Stimulated activated CD4-positive, alpha-beta T cell treated with anti-CD3 and anti-CD28 coated beads, Interleukin-1b, Interleukin-23, amount 100 ng/mL, for 24 hours (primary cell): ENCODE data around the gene NKIRAS1.
"Not testable (repeated sequence)": the region's sequence is repeated elsewhere in the genome, so short reads cannot be mapped to it uniquely, and the experiment has no call there.

Experiments
- DNase-seq, 4 experiments: peaks; one replicate each; pipeline ENCODE4 v3.0.0-alpha.2; 2020; ENCODE audit warnings: low read depth in 4 of 4, low spot score in 1 of 4

NKIRAS1 gene

DNA sequence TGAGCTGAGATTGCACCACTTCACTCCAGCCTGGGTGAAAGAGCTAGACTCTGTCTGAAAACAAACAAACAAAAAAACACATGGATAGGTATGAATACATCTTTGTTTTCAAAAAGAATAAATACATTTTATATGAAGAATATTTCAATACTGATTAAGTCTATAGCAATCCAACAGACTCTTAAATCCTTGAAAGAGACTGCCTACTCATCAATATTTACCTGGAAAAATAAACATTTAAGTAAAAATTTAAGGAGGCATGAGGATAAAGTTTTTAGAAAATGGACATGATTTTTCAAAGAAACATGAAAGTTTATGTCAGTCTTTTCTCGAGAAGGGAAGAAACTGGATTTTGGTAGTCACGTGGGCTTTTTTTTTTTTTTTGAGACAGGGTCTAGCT lies 5.4 kb downstream of the NKIRAS1 start:
- no peak for DNase-seq

DNA sequence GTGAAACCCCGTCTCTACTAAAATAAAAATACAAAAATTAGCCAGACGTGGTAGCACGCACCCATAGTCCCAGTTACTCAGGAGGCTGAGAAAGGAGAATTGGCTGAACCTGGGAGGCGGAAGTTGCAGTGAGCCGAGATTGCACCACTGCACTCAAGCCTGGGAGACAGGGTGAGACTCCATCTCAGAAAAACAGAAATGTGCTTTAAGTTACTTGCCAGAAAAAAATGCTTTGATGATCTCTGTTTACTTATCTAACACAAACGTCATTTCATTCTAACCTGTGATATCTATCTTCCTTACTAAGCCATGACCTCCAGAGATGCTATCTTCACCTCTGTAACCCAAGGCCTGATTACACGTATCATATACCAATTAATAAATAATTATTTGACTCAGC lies 7.4 kb downstream of the NKIRAS1 start:
- no peak for DNase-seq

DNA sequence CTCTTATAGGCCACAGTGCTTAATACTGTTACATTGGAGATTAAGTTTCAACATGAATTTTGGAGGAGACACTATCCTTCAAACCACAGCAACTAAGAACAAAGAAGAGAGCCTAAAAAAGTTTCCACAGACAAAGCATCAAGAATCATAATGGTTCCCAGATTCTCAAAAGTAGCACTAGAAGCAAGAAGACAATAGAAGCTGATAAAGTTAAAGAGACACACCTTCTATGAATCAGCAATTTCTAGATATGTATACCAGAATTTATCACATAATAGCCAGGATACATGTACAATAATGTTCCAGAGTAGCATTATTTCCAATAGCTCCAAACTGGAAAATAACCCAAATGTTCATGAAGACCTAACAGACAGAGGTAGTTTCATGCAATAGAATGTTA lies 12.2 kb downstream of the NKIRAS1 start:
- DNase-seq = no peak

DNA sequence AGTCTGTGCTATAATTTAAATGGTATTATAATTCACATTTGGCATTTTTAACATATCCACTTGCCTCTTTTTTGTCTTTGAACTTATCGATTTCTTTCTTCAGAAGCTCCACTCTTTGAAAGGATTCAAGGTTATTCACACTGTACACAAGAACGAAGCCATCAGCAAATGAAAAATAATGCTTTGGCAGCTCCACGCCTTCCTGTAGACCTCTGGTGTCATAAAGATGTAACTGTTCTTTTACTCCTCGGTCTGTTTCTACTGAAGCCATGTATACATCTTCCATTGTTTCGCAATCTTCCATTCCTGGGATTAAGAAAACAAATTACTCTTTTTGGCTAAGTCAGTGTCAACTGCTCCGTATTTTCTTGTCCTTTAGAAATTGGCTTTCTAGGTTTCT lies 16.0 kb downstream of the NKIRAS1 start:
- DNase-seq = no peak

DNA sequence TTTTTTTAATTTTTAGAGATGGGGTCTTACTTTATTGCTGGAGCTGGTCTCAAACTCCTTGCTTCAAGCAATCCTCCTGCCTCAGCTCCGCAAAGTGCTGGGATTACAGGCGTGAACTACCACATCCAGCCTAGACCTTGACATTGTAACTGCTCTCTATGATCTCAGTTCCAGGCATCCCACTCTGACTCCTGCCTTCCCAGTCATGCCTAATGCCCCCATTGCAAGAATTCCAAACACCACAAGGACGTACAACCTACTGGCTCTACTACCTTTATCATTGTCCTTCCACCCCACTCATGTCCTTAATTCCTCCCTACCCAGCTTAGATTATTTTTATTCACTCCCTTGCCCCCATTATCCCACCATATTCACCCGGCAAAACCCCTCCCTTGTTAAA lies 21.6 kb downstream of the NKIRAS1 start:
- no peak for DNase-seq

DNA sequence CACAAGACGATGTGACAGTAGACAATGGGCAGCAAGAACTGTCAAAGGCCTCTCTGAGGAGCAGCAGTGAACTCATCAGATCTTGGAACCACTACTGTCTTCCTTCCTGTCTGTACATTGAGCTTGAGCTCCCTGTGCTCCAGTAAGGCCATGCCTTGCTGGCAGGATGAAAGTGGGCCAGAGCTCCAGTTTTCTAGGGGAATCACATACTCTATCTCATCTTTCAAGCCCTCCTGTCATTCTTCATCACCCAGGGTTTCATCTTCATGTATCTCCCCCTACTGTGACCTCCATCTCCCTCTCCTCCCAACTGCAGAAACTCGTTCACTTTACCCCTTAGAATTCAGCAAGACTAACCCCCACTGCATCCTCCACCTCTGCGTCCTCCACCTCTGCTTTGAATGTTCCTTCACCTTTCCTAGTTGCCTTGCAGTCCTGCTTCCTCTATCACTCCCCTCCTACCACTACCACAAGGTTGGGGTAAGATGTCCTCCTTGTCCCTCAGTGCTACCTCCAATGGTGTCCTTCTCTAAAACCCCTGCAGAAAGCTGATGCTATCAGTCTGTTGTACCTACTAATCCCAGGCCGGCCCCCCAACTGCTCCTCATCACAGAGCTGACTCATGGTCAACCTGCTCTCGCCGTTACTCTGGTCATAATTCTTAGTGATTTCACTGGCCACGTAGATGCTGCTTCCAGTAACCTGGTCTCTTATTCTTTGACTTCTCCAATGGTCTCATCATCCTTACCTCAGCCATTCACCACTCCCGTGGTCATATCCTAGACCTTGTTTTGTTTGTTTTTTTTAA lies 22.3 kb downstream of the NKIRAS1 start:
- DNase-seq = no peak

DNA sequence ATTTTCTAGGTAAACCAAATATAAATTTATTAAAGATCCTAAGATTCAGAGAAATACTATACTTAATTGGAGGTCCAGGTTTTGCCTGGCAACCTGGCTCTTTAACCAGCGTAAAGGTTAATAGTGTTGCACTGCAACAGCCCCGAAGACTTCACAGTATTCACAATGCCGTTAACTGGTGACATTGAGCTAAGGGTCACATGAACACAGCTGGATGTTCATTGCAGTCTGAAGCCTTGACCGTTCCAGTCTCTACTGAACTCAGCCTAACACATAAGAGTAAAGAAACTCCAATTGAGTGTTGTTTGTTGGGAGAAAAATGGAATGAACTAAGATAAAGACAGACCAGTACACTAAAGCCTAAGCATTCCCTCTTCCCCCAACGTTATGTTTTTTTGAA lies 26.8 kb downstream of the NKIRAS1 start:
- DNase-seq = no peak

DNA sequence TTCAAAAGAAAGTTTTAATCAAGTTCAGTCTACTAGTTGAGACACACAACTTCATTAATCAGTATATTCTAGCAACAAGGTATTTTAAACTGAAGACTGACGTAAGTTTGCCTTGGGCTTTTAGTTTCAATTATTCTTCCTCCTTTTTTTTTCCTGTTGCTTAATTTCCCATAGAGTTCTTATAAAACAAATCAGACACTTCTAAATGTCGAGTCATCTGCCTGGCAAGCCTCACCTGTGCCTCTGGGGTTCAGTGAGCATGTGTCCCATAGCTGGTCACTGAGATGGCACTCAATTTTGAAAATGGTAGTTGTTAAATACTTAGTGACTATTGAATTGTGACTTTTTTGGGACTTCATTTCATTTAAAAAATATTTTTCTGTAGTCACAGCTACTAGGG lies 27.4 kb downstream of the NKIRAS1 start:
- no peak for DNase-seq

DNA sequence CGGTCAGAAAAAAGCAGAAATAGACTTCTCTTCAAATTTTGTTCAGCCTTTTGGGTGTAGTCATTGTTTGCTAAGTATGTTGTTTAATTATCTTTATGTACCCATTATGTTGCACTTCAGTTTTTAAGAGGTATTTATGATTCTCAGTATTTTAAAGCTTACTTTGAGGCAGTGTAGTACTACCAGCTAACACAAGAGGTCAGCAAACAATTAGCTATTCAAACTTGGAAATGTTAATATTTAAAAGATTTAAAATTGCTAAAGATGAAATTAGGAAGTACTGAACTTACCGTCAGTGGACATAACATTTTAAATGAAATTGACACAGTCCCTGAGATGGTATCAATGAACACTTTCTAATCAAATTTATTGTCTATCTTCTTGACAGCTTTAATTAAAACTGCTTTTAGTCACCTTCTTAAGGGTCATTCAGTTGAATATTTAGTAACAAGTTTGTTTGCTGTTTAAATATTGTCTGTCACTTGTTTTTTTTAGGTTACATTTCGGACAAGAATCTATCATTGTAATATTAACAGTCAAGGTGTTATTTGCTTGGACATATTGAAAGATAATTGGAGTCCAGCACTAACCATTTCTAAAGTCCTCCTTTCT lies 28.1 kb downstream of the NKIRAS1 start:
- no peak for DNase-seq

DNA sequence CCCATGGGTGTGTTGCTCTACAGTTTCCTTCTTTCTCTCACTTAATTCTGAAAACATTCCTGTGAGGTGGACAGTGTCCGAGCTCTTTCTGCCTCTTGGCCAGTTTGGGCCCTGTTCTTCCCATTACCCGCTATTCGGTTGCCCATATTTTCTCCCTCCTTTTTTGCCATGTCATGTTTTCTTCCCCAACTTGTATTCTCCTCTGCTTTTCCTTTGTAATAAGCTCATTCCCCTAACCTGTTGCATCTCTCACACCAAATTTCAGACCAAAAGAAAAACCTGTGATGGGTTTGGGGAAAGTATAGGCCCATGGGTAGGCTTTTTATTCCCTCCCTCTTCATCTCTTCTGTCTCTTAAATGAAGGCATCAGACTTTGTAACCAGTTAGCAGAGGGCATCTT lies 30.5 kb downstream of the NKIRAS1 start:
- DNase-seq = no peak

DNA sequence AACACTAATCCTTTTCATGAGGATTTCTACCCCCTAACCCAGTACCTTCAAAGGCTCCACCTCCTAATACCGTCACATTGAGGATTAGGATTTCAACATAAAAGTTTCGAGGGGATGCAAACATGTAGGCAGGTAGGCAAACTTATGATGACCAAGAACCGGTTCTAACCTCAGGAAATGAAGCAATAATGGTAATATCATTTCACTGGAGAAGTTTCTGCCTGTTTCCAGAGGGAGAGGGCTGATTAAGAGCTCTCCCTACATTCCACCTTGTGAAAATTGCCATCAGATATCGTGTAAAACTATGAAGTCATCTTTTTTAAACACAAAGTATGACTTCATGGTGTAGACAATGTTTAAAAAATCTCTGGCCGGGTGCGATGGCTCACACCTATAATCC lies 31.6 kb downstream of the NKIRAS1 start:
- no peak for DNase-seq

DNA sequence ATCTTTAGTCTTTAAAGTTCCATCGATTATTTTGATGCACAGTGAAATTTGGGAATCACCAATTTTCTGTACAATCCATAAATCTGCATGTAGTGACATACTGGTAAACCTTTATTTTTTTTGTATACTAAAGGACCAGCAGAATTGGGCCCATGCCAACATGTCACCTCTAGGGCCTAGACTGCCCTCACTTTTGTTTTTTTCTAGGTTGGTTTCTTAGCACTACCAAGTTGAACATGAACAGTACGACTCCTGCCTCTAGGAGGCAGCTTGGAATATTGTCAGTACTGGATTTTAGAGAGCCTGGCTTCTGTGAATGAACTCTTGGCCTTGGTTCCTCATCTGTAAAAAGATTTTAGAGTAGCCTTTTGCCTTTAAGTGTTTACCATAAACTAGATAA lies 32.3 kb downstream of the NKIRAS1 start:
- no peak for DNase-seq

DNA sequence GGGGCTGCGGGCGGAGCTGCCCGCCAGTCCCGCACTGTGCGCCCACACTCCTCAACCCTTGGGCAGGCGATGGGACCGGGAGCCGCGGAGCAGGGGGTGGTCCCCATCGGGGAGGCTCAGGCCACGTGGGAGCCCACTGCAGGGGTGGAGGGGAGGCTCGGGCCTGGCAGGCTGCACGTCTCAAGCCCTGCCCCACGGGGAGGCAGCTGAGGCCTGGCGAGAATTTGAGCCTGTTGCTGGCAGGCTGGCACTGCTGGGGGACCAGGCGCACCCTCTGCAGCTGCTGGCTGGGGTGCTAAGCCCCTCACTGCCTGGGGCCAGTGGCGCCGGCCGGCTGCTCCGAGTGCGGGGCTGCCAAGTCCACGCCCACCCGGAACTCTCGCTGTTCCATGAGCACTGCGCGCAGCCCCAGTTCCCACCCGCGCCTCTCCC lies 34.3 kb downstream of the NKIRAS1 start:
- DNase-seq = no peak

DNA sequence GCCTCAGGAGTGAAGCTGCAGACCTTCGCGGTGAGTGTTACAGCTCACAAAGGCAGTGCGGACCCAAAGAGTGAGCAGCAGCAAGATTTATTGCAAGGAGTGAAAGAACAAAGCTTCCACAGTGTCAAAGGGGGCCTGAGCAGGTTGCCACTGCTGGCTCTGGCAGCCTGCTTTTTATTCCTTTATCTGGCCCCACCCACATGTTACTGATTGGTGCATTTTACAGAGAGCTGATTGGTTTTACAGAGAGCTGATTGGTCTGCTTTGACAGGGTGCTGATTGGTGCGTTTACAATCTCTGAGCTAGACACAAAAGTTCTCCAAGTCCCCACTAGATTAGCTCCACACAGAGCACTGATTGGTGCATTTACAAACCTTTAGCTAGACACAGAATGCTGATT lies 34.8 kb downstream of the NKIRAS1 start:
- not testable (repeated sequence) for DNase-seq

DNA sequence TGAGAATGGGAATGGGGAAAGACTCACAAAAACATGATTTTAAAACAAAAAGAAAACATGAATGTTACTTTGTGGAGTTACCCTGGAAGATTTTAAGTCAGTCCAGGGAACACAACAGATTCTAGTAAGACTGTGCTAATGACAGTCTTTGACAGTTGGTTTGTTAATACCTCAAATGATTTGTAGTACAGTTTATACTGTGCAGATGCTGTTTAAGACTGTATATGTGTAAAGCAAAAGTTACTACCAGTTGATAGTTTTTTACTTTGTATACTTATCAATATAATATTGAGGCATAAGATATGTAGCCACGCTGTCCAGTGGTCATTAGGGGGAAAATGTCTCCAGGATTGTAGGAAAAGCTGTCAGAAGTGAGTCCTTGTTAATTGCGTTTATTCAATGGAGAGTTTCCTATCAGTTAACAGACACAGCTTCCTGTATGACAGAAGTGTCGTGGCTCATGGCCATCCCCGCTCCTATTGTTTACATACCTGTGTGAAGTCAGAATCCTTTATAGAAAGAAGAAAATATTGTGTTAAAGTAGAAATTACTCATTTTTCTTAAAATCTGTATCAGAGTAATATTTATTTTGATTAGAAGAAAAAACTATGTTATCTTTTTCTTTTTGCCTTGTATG lies 36.0 kb downstream of the NKIRAS1 start:
- no peak for DNase-seq

DNA sequence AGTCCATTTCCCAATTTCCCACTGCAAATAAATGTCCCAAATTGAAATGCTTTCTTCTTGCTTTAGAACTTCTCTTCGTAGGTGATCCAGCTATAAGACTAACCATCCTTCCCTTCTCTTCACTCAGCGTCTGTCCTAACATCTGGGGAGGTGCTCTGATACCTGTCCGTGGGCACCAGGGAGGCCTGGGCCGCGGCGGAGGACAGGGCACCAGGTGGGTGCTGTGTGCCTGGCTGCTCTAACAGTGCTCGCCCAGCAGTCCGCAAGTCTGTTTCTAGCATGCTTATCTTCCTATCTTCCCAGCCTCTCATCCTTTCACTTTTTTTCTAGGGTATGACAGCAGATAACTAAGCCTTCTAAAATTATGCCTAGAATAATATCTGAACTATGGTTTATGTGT lies 37.3 kb downstream of the NKIRAS1 start:
- no peak for DNase-seq

DNA sequence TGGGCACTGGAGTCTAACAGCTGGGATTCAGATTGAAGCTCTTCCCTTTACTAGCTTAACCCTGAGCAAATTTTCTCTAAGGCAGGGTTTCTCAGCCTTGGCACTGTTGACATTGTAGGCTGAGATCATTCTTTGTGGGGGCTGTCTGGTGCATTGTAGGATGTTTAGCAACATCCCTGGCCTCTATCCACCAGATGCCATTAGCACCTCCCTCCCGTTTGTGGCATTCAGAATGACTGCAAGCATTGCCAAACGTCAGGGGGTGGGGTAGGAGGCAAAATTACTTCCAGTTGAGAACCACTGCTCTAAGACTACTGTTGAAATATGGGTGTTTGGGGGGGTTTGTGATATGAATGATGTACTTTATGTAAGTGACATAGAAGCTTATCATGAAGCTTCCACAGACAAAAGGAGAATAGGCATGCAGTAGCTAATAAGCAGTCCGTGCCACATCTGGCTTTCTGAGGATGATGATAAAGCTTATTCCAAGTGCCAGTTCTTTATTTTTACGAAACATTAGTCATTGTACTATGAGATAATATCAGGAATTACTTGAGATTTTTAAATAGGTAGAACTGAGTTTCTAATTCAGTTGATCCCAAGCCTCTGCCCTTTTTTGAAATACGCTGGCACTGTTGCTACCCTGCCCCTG lies 39.3 kb downstream of the NKIRAS1 start:
- DNase-seq = no peak

DNA sequence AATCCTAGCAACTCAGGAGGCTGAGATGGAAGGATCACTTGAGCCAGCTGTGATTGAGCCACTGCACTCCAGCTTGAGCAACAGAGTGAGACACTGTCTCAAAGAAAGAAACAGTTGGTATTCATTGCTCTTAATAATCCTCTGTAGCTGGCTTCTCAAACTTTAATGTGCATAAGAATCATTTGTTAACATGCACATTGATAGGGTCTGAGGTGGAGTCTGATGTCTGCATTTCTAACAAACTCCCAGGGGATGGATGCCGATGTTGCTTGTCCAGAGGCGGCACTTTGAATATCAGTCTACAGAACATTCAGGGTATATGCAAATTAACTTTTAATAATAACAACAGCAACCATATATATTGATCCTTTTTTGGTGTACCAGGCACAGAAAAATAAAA lies 39.9 kb downstream of the NKIRAS1 start:
- no peak for DNase-seq

DNA sequence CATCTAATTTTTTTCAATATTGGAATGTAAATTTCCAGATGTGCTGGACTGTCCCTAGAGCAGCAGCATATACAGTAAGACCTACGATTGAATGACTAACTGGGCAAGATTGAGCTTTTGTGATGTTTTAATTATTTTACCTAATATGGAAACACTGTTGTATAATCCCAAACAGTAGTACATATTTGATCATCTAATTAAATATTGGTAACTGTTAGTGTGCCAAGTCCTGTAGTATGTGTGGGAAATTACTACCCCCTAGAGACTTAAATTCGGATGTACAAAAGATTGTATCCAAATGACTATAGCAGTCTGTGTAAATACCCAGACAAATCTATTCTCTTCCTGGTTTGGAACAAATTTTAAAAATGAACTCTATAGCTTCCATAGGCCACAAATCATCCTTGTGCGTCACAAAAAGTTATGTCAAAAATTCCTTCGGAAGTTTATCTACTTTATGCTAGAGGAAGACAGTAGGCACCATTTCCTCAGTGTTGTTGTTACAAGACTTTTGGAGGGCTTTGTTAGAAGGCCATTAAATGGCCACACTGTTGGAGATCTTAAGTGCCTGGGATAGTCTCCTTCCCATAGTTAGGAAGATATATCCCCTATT lies 41.6 kb downstream of the NKIRAS1 start:
- DNase-seq = no peak

DNA sequence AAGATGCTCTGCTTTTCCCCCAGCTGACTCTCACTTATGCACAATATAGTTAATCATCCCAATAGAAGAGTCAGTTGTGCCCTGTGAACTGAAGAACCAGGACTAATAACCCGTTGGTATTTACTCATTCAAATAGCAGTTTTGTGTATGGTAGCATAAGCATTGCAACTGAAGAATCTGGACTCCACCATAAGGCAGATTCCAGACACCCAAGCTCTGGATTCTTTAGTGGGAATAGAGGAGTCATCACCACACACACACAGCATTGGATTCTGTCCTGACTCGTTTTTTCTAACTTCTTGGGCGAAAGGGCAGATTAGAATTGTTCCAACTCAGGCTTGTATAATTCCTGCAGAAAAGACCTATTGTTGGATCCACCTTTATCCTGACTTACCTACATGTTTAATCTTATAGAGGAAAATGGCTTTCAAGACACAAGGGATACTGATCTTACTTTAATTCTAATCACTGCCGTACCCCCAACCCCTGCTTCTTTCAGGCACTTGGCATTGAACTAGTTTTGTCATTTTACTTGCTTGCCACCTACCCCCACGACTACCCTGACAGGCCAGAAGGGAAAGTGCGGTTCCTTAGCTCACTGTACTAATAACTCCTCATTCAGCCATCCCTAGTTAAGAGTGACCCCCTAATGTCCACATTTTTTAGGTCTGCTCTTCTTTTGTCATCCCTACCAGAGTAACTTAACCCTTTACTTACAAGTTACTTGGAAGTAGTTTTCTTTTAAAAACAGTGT lies 42.3 kb downstream of the NKIRAS1 start:
- no peak for DNase-seq

DNA sequence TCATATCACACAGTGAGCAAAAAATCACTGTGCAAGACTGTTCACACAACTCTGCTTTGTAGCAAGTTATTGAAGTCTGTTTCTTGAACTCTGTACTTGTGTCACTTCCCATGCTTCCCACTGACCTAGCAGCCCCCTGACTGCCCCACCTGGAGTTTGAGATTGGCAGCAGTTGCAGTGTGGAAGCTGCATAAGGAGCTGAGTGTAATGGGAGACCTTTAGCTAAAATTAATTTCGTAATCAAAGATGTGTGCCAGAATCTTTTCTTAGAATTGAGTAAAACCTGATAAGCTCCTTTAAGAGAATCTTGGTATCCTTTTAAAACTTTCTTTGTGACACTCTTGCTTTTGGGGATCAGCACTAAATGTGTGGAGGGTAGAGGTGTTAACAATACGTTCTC lies 42.8 kb downstream of the NKIRAS1 start:
- no peak for DNase-seq
